ENCODE results near the gene KAT14. TPM values are rescaled to one million over a fixed set of nuclear protein-coding genes. Genes with fewer than 3 reads are reported as not detected.

KAT14 gene
- total RNA-seq, 1 donor from 2014 or later = 11.5 TPM

- no peaks in the 10 kb centered on the region for H3K9me3 ChIP-seq
- no peak overlapping the region for H3K27ac ChIP-seq
- TF ChIP-seq CTCF (IDR thresholded peaks at IDR 0.05) = no peak
- TF ChIP-seq POLR2A (IDR thresholded peaks at IDR 0.05) = no peak
- TF ChIP-seq POLR2AphosphoS5 (IDR thresholded peaks at IDR 0.05; ENCODE audit: insufficient read depth in 1 of 2, low read depth in 1 of 2) = no peak
- no peak overlapping the region for H3K4me3 ChIP-seq
- H3K27me3 ChIP-seq = no peaks in the 10 kb centered on the region
- no peaks in the 10 kb centered on the region for H3K36me3 ChIP-seq
- DNase-seq (ENCODE audit: extremely low spot score in 2 of 2) = no peak
- intact Hi-C loops (cut with DNase I) = no loop called here
- H3K4me1 ChIP-seq = no peaks in the 10 kb centered on the region
Observed at GRCh38 chr20:18233408-18233943, 95.8 kb downstream of the KAT14 start.

Small RNA genes lying within 50 kb of the gene (small RNA-seq; reads per million reads assigned to genes)
- not detected for gene RF00019
- gene RNU7-137P = not detected

Other genes starting within 250 kb of the KAT14 start
- gene SNX5, start 169.1 kb upstream of the KAT14 start, total RNA-seq = 159 TPM
- 8.6 TPM for gene MGME1, start 168.8 kb upstream of the KAT14 start, total RNA-seq
- 9.3 TPM for gene OVOL2, start 79.9 kb upstream of the KAT14 start, total RNA-seq
- 6.1 TPM for gene PET117, start within 50 bp of the KAT14 start, total RNA-seq
- gene ZNF133, start 150.7 kb downstream of the KAT14 start, total RNA-seq = 20.6 TPM

Measured in vagina (tissue), 2 donors.